Mammary epithelial cell (primary cell): ENCODE data around the gene RHOBTB1.

ENCODE experiments used
- CTCF ChIP-seq, 2 donors: IDR thresholded peaks in 1 of 2; conservative IDR thresholded peaks in 1 of 2; 2 replicates each; pipeline ENCODE4 v1.5.1; 2011 to 2012; ENCODE audit warnings: inconsistent platforms in 2 of 2, low read length in 2 of 2, mild to moderate bottlenecking in 2 of 2, control low read depth in 1 of 2, low read depth in 1 of 2; ENCODE audit not compliant: insufficient read depth in 1 of 2; ENCODE audit errors: extremely low read depth in 1 of 2
- EZH2 ChIP-seq: IDR thresholded peaks from 2 replicates; pipeline ENCODE4 v1.6.1; 2012; ENCODE audit warnings: low read length, inconsistent platforms, borderline replicate concordance

GRCh38 chr10:60958892-60959601 lies 15.1 kb upstream of the RHOBTB1 start:
- TF ChIP-seq CTCF (conservative IDR thresholded peaks at IDR 0.05 in 1 of 2, IDR thresholded peaks at IDR 0.05 in 1 of 2; ENCODE audit: extremely low read depth in 1 of 2, insufficient read depth in 1 of 2, low read depth in 1 of 2, low read length in 2 of 2) = no peak
- TF ChIP-seq EZH2 = no peak
